HL-60 (cell line): Measurements from ENCODE around the gene ZNF821.
A peak's percentile ranks its signal among the peaks of the same experiment; 100 is the strongest.
"Not testable (repeated sequence)": the region's sequence is repeated elsewhere in the genome, so short reads cannot be mapped to it uniquely, and the experiment has no call there.

Experiments
- DNase-seq, 2 experiments: peaks; one replicate each; pipeline ENCODE4 v3.0.0-alpha.2; 2010 to 2020; ENCODE audit warnings: low read depth in 1 of 2, low spot score in 1 of 2
- H3K27ac ChIP-seq: fragments of 250-450 bp; sonication (Bioruptor Pico); replicated peaks from 2 replicates; pipeline ENCODE4 v1.5.1; 2020; ENCODE audit warnings: mild to moderate bottlenecking, moderate library complexity
- H3K27me3 ChIP-seq: fragments of 250-450 bp; sonication (Bioruptor Pico); 2 replicates; pipeline ENCODE4 v1.5.1; 2021; ENCODE audit warnings: mild to moderate bottlenecking, moderate library complexity; ENCODE audit not compliant: insufficient read depth, poor library complexity, severe bottlenecking
- H3K4me3 ChIP-seq: replicated peaks from 2 replicates; pipeline ENCODE4 v1.5.1; 2011; ENCODE audit warnings: mild to moderate bottlenecking, control low read depth, low read length; ENCODE audit not compliant: insufficient read depth
- CTCF ChIP-seq: IDR thresholded peaks from one replicate; pipeline ENCODE4 v1.5.1; 2011; ENCODE audit warnings: low read length, control low read depth, inconsistent platforms; ENCODE audit not compliant: insufficient read depth
- GABPA ChIP-seq: IDR thresholded peaks from 2 replicates; pipeline ENCODE4 v1.6.1; 2012; ENCODE audit warnings: low read depth
- POLR2AphosphoS5 ChIP-seq: IDR thresholded peaks from 2 replicates; pipeline ENCODE4 v1.6.1; 2012; ENCODE audit warnings: low read depth
- REST ChIP-seq: IDR thresholded peaks from 2 replicates; pipeline ENCODE4 v1.6.1; 2012; ENCODE audit warnings: low read depth; ENCODE audit not compliant: insufficient replicate concordance
- SPI1 ChIP-seq: IDR thresholded peaks from 2 replicates; pipeline ENCODE4 v1.6.1; 2012; ENCODE audit warnings: low read depth, mild to moderate bottlenecking, borderline replicate concordance

ZNF821 gene

DNA sequence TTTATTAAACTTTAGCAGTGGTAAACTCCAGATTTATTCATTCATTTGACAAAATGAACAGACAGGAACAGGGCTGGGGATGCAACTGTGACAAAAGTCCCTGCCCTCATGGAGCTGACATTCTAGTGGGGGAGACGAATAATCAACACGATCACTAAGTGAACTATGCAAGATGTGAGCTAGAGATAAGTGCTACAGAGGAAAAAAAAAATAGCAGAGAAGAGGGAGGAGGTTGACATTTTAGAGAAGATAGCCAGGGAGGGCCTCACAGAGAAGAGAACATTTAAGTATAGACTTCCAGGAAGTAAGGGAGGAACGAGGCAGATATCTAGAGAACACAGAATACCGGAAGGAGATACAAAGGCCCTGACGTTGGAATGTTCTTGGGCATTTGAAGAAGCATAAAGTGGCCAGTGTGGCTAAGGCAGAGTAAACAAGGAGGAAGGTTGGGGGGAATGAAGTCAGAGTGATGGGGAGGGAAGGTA is 57.4 kb downstream of the ZNF821 start:
- Histone ChIP-seq H3K27ac (no peak overlapping the region), H3K27me3 (no peaks in the 10 kb centered on the region), H3K4me3 (no peak overlapping the region)
- TF ChIP-seq GABPA = no peak
- no peak for TF ChIP-seq SPI1
- TF ChIP-seq CTCF = no peak
- TF ChIP-seq POLR2AphosphoS5 = no peak
- TF ChIP-seq REST = no peak
- DNase-seq = no peak

GRCh38 chr16:71817155-71817500 is 66.9 kb downstream of the ZNF821 start:
- H3K27me3 ChIP-seq, DNase-seq, H3K4me3 ChIP-seq, H3K27ac ChIP-seq: not testable (repeated sequence)

DNA sequence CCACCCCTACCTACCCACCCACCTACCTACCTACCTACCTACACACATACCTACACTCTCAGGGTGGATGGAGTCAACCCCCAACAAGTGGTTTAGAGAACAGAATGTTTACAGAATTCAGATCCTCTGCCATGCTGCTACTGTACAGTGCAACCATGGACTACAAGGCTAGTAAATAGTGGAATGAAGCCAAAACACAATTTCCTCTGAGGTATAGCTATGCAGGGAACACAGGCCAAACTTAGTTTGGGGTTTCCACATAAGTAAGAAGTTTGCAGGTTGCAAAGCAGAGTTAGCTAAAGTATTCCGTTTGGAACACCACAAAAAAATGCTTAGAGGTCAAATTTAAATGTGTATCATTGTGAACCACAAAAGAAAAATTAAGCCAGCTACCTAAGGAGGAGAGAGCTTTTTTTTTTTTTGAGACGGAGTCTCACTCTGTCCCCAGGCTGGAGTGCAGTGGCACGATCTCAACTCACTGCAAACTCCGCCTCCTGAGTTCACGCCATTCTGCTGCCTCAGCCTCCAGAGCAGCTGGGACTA is 72.7 kb downstream of the ZNF821 start:
- no peak overlapping the region for H3K27ac ChIP-seq
- no peak for DNase-seq
- no peaks in the 10 kb centered on the region for H3K27me3 ChIP-seq
- TF ChIP-seq SPI1 = no peak
- no peak for TF ChIP-seq REST
- no peak for TF ChIP-seq GABPA
- no peak for TF ChIP-seq CTCF
- TF ChIP-seq POLR2AphosphoS5 = no peak
- H3K4me3 ChIP-seq = no peak overlapping the region

DNA sequence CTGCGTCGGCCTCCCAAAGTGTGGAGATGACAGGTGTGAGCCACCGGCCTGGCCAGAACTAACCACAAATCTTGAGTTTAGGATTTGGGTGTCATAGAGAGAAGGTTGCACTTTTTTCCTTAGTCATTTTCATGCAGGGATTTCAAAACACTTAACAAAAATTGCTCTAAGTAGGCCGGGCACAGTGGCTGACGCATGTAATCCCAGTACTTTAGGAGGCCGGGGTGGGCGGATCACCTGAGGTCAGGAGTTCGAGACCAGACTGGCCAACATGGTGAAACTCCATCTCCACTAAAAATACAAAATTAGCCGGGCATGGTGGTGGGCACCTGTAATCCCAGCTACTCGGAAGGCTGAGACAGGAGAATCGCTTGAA is 73.8 kb downstream of the ZNF821 start:
- H3K27ac ChIP-seq = peak overlapping the region; percentile 100; the same call in 1 of the 2 replicates
- H3K27me3 ChIP-seq, H3K4me3 ChIP-seq: not testable (repeated sequence)
- peak in 1 of 2 experiments; percentile 8 for DNase-seq
